GM12801 (cell line): ENCODE results near the gene WNT11.

Experiments used
- CTCF ChIP-seq: IDR thresholded peaks from one replicate; pipeline ENCODE4 v1.5.1; 2011; ENCODE audit warnings: control low read depth; ENCODE audit not compliant: insufficient read length; ENCODE audit errors: extremely low read depth

WNT11 gene

GRCh38 chr11:76164081-76164480 is 42.2 kb downstream of the WNT11 start:
- TF ChIP-seq CTCF, result no peak

- no peak for TF ChIP-seq CTCF
Observed at GRCh38 chr11:76163289-76163880, 42.9 kb downstream of the WNT11 start.

DNA sequence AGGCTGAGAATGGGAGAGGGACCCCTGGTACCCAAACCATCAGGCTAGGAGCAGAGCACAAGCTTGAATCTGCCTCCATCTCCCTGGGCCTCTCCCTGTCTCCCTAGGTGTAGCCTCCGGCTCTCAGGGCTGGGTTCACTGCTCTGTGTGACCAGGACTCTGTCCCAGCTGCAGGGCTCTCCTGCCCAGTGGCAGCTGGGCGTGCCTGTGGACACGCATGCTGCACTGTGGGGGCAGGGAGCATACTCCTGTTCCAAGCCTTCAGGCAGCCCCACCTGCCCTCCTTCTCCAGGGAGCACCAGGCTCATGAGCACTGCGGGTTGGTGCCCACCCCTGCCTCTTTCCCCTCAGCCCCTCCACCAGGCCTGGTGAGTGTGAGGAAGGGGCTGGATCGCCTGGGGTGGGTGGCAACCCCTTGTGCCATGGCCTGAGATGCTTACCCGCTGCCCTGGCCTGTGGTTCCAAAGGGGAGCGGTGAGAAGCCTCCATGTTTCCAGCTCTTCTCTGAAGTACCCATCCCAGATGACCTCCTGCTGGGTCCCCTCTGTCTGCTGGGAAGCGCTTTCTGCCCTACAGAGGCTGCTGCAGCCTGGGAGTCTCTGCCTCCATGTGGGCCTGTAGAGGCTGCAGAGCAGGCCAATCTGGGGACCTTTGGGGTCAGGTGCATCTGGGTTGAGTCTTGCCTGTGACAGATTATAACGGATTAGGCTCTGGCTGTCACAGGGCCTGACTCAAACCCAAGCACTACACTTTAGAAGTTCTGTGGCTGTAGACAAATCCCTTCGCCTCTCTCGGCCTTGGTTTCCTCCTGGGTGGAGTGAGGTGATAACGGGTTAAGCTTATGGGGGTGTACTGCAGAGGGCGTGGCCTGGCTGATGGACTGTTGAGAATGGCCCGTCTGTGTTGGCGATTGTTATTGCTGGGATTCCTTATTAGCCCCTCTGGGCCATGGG is 43.7 kb downstream of the WNT11 start:
- no peak for TF ChIP-seq CTCF

DNA sequence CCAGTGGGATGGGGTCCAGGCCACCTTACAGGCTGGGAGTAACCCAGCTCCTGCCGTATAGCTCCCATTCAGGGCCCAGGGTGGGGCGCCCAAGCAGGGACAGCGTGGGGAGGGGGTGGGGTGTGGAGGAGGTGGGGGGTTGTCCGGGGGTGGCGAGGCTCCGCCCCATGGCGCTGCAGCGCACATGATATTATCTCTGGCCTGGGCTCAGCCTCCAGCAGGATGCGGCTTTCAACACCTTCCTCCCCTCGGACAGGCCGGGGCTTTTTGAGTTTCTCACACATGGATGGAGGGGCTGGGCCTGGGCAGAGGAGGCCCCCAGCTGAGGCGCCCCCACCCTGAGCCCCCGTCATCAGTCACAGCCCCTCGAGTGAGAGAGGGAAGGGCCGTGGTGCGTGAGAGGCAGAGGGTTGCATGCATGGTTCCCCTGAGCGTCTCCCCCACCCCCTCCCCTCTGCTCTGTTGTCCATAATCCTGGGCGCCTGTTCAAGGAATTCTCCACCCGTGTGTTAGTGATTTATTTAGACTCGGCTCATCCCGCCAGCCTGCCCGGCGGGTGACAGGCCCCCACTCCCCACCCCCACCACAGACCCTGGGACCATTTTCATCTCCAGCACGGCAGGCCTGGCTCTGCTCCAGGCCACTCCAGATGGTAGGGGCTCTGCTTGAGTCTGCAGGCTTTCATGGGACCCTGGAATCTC is 44.9 kb downstream of the WNT11 start:
- no peak for TF ChIP-seq CTCF

- TF ChIP-seq CTCF, result no peak
Observed at GRCh38 chr11:76160856-76161255, 45.4 kb downstream of the WNT11 start.

DNA sequence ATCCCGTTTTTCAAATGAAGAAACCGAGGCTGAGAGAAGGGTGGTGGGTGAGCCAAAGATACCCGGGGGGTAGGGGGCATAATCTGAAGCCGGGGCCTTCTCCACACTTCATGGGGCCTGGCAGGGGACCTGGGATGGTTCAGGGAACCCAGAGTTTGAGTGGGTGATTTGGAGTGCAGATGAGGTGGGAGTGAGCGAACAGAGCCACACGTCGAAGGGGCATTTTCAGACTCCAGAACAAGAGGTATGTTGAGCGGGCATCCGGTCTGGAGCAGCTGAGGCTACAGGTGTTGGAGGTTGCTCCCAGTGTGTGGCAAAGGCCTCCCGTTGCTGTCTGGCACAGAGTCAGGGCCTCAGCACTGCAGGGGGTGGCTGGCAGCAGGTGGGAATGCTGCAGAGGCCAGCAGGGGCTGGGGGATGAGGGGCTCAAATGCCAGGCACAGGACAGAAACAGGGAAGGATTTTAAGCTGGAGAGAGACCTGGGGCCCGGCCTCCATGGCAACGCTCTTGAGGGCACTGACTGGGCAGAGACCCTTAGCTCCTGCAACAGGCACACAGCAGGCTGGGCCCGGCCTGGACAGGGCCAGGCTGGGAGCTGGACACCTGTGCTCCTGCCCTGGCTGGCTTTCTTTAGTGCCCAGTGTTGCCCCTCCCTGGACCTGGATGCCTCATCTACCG is 46.2 kb downstream of the WNT11 start:
- TF ChIP-seq CTCF, result no peak
